HG02981 (cell line): ENCODE measurements around the gene SP110.
A peak's percentile ranks its signal among the peaks of the same experiment; 100 is the strongest.
"Not testable (repeated sequence)": the region's sequence is repeated elsewhere in the genome, so short reads cannot be mapped to it uniquely, and the experiment has no call there.

ENCODE experiments used
- ATAC-seq: cut with Tn5 transposase; IDR thresholded peaks from one replicate; pipeline ENCODE4 v1.9.1; 2021; ENCODE audit warnings: mild to moderate bottlenecking, moderate library complexity; ENCODE audit not compliant: unreplicated experiment

The SP110 gene

GRCh38 chr2:230219419-230220331, at the start of gene SP110:
Gene SP110 (minus strand): TSS chr2:230219984. CDS start chr2:230216927, 3,057 bp downstream.
- ATAC-seq: peak; percentile 78

DNA sequence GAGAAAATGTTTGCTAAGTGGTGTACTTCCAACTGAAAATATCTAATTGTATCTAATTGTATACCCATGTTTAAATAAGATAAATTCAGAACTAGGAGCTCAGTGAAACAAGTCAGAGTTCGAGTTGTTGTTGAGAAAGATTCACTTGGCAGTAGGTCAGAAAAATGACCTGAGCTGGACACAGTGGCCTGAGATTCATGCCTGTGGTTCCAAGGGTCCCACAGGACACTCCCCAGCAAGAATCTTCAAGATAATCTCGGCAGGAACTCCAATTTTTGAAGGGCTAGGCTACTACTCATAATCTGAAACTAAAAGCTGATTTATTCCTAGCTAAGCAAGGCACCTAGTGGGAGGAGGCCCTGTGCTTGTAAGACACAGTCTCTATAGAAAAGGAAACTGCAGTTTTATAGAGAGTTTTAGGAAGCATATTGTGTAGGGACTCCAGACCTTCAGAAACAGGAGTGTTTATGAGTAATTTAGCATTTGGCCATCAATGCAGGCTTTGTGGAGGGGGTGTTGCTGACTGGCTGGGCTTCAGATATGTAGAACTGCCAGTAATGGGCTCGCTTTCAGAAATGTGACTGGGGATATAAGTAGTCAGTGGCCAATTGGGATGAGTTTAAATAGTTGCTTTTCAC, 48.9 kb upstream of the SP110 start:
- ATAC-seq: peak; percentile 52

- peak; percentile 77 for ATAC-seq
These were observed 47.8 kb upstream of the SP110 start for GRCh38 chr2:230267556-230267955.

- no peak for ATAC-seq
These were observed 47.3 kb upstream of the SP110 start for GRCh38 chr2:230267059-230267458.

DNA sequence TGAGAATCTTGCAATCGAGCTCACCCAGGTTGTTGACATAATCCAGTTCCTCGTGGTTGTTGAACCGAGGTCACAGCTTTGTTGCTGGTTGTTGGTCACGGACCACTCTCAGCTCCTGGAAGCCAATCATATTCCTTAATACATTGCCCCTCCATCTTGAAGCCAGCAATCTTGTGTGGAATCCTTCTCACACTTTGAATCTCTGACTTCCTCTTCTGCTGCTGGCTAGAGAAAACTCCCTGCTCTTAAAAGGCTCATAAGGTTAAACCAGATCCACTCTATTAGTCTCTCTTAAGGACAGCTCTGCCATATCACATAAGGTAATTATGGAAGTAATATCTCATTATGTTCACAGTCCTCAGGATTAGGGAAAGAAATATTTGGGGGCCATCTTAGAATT, 46.9 kb upstream of the SP110 start:
- no peak for ATAC-seq

GRCh38 chr2:230264945-230265344, 45.2 kb upstream of the SP110 start:
- ATAC-seq: not testable (repeated sequence)

GRCh38 chr2:230262246-230262645, 42.5 kb upstream of the SP110 start:
- no peak for ATAC-seq

DNA sequence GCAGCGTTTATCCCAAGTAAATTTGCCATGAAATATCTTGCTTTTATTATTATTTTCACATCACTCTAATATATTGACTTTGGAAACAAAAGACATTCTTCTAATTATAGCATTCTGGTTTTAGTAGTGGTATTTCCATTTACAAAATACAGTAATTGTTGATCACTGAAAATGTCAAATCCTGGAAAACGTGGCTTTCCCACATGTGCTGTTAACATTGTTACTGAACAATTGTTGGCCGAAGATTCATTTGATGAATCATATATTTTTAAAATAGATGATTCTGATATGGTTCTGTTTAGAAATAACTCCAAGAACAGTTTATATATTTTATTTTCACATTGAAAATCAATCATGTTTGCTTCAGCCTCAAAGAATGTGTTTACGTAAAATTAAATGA, 38.7 kb upstream of the SP110 start:
- no peak for ATAC-seq

DNA sequence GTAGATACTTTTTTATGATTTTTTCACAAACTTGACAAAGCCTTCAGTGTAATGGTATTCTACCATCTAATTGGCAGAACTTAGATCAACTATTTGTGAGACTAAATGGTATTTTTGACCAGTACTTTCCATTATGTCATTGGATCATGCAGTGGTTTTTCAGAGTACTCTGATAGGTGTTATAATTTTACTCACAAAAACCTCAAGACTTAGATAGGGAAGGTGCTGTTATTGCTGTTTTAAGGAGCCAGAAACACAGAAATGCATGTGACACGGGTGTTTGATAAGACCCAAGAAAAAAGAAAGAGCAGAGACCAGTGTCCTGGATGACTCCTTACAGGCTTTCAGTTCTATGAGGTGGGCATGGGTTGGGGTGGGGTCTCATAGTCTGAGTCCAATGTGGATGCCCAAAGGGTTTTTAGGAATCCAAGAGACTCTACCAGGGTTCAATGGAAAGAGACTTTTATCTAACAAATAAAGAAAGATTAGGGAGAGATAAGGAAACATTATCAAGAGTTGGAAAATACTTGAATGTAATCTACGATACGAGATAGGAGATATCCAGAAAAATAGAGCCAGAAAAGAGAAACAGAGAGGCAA, 37.0 kb upstream of the SP110 start:
- no peak for ATAC-seq

- ATAC-seq: no peak
These were observed 34.5 kb upstream of the SP110 start for GRCh38 chr2:230254152-230254881.

DNA sequence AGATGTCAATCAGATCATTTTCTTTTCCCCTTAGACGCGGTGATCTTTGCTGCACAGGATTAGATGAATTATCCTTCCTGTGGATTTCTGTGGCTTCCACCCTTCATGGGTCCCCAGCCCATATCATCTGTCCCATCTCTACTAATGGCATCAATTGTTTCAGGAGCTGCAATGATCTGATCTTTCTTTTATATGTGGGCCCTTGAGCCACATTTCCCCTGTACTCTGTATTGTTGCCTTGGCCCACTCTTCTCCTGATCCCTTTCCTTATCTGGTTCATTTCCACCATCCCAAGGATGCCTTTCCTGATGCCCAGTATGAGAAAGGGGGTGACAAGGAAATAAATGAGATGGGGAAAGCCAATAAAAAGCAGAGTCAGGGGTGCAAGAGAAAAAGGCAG, 30.4 kb upstream of the SP110 start:
- ATAC-seq: no peak

GRCh38 chr2:230246206-230246605, 26.4 kb upstream of the SP110 start:
- ATAC-seq: no peak

DNA sequence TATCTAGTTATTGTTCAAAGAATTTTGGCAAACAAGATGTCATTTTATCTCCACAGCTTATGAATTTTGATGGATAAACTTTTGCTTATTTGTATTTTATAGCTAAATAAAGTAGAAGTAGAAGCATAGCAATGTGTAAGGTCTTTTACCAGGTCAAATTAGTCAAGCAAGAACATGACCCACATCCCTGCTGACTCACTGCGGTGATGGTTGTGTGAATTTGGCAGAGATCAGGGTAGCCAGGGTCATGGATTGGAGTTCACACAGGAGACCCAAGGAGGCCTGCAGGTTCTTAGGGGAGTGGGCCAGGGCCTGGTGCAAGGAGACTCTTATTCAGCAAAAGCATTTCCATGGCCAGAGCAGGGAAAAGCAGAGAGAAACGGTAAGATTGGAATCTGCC, 24.4 kb upstream of the SP110 start:
- no peak for ATAC-seq

GRCh38 chr2:230234845-230235244, 15.1 kb upstream of the SP110 start:
- ATAC-seq: no peak

DNA sequence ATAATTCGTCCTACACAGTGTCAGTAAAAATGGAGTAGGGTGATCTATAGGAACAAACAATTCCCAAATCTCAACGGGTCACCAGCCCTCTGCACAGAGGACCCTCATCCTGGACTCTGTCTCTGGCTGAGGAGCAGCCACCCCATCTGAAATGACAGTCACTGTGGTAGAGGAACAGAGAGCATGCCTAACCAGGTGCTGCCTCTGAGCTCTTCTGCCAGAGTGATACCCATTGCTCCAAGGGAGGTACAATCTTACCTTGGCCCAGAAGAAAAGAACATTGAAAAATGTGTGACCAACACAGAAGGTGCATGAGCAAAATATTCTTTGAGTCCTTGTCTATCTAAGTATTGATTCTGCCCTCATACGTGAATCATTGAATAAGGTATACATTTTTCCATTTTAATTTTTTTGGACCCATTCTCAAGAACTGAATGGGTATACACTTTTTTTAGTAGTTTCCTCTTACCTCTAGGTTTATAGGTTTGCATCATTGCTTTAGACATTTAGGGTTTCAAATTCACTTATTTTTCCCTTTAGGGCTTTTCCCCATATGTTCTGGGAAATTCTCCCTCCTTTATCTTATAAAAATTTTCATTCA, 14.4 kb upstream of the SP110 start:
- ATAC-seq: peak; percentile 70

GRCh38 chr2:230231251-230231650, 11.5 kb upstream of the SP110 start:
- no peak for ATAC-seq

GRCh38 chr2:230230496-230231200, 10.9 kb upstream of the SP110 start:
- ATAC-seq: no peak

DNA sequence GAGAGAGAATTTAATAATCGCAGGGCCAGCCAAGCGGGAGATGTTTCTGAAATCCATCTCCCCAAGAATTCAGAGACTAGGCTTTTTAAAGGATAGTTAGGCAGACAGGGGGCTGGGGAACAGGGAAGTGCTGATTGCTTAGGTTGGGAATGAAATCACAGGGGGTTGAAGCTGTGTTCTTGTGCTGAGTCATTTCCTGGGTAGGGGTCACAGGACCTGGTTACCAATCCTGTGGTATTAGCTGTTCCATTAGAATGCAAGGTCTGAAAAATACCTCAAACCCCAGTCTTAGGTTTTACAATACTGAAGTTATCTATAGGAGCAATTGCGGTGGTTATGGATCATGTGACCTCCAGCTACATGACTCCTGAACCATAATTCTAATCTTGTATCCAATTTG, 10.3 kb upstream of the SP110 start:
- ATAC-seq: no peak

DNA sequence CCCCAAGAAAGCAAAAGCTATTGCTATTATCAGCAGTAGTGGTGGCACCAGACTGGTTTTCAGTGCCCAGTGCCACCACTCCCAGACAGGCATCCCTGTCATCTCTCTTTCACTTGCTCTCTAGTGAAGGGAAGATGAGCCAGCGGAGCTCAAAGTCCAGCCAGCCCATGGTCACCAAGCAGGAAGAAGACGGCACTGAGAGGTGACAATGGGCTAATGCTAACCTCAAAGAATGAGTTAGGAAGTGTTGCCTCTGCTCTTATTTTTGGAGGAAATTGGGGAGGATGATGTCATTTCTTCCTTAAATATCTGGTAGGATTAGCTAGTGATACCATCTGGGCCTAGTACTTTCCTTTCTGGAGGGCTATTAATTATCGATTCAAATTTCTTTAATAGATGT, 7.4 kb upstream of the SP110 start:
- no peak for ATAC-seq

DNA sequence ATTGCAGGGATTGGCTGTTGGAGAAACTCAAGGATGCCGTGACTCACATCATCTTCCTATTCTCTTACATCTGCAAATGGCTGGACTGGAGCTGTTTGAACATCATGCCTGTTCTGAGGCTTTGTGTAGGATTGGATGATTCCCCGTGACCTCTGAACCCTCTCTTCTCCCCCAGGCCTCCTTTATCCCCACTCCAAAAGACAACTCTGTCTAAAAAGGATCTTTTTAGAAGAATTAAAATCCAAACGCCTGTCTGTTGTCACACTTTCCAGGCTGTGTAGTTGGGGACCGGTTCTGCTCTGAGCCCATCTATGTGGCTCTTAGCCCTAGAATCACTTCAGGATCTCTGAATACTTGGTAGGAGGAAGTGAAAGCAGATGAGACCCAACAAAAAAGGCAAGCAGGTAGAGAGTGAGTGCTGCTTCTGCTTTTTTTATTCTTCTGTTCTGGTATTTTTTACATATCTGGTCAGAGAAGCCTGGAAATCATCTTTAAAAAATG, 6.3 kb upstream of the SP110 start:
- ATAC-seq: peak; percentile 72
